ENCODE data around the gene UTF1.

Gene UTF1

DNA sequence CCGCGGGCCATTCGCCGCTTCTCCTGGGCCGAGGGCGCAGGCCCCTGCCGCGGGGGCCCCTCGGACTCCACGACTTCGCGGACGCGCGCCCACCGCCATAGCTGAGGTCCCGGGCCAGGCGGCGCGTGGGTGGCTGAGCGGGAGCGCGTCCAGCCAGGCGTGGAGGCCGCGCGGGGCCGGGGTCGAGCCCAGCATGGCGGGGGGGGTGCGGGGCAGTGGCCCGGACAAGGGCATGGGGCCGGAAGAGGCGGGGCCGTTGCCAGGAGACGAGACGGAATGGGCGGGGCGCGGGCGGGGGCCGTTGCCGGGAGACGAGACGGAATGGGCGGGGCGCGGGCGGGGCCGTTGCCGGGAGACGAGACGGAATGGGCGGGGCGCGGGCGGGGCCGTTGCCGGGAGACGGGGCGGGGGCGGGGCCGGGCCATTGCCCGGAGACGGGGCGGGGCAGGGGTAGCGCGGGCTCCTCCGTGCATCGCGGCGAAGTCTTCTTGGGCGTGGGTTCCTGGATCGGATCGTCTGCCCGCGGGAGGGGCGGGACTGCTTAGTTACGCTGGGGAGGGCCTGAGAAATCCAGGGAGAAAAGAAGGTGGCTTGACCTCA is 31.8 kb downstream of the UTF1 start:
- Histone ChIP-seq H3K79me2 (ENCODE audit: control insufficient read depth, low read length) (no peaks in the 10 kb centered on the region), H3K27me3 (ENCODE audit: control insufficient read depth, low read length) (0 out of 2 replicates have a peak, but pooled peaks cover 6% of the 10 kb centered on the region), H3K27ac (ENCODE audit: low read depth, low read length) (no peak overlapping the region), H3K4me1 (ENCODE audit: control insufficient read depth, low read length) (peaks cover 38% of the 10 kb centered on the region), H3K9me2 (replicated peaks; ENCODE audit: control insufficient read depth, low read length) (no peaks in the 10 kb centered on the region), H3F3A (ENCODE audit: control insufficient read depth, insufficient read depth) (no peaks in the 10 kb centered on the region), H3K4me2 (ENCODE audit: low read length) (peak overlapping the region; percentile 97), H3K9me3 (ENCODE audit: control insufficient read depth, insufficient read depth, low read length) (peaks cover 10% of the 10 kb centered on the region; the same call in 1 of the 2 replicates), H3K4me3 (ENCODE audit: low read length) (peak overlapping the region; percentile 82), H4K20me1 (ENCODE audit: control insufficient read depth, insufficient read depth, low read depth, low read length) (no peaks in the 10 kb centered on the region), H3K36me3 (ENCODE audit: control insufficient read depth, low read length) (no peaks in the 10 kb centered on the region)
- TF ChIP-seq, protein P1, sequence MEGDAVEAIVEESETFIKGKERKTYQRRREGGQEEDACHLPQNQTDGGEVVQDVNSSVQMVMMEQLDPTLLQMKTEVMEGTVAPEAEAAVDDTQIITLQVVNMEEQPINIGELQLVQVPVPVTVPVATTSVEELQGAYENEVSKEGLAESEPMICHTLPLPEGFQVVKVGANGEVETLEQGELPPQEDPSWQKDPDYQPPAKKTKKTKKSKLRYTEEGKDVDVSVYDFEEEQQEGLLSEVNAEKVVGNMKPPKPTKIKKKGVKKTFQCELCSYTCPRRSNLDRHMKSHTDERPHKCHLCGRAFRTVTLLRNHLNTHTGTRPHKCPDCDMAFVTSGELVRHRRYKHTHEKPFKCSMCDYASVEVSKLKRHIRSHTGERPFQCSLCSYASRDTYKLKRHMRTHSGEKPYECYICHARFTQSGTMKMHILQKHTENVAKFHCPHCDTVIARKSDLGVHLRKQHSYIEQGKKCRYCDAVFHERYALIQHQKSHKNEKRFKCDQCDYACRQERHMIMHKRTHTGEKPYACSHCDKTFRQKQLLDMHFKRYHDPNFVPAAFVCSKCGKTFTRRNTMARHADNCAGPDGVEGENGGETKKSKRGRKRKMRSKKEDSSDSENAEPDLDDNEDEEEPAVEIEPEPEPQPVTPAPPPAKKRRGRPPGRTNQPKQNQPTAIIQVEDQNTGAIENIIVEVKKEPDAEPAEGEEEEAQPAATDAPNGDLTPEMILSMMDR (IDR thresholded peaks at IDR 0.05; ENCODE audit: low read depth, low read length, poor library complexity, severe bottlenecking) = no peak
- no peak for TF ChIP-seq EZH2phosphoT487 (IDR thresholded peaks at IDR 0.05; ENCODE audit: borderline replicate concordance, low read length)

DNA sequence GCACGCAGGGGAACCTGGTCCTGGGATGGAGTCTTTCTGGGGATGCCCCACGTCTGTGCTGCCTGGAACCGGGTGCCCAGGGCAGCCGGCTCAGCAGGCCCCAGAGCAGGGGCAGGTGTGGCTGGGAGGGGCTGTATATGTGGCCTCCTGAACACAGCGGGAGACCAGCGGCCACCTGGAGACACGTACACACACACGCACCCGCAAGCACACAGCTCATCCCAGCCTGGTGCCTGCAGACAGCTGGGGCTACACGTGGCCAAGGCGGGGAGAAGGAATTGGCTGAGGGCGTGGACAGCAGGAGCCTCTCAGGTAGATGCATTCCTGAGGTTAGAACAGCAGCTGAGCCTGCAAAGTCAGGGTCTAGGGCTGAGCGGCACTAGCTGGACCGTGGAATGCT is 32.7 kb downstream of the UTF1 start:
- H3K9me3 ChIP-seq (ENCODE audit: control insufficient read depth, insufficient read depth, low read length) = peaks cover 10% of the 10 kb centered on the region; the same call in 1 of the 2 replicates
- H4K20me1 ChIP-seq (ENCODE audit: control insufficient read depth, insufficient read depth, low read depth, low read length) = no peaks in the 10 kb centered on the region
- no peaks in the 10 kb centered on the region for H3K36me3 ChIP-seq (ENCODE audit: control insufficient read depth, low read length)
- no peak overlapping the region for H3K4me2 ChIP-seq (ENCODE audit: low read length)
- 0 out of 2 replicates have a peak, but pooled peaks cover 6% of the 10 kb centered on the region for H3K27me3 ChIP-seq (ENCODE audit: control insufficient read depth, low read length)
- TF ChIP-seq, protein P1 (IDR thresholded peaks at IDR 0.05; ENCODE audit: low read depth, low read length, poor library complexity, severe bottlenecking) = no peak
- TF ChIP-seq EZH2phosphoT487 (IDR thresholded peaks at IDR 0.05; ENCODE audit: borderline replicate concordance, low read length) = no peak
- peaks cover 30% of the 10 kb centered on the region for H3K4me1 ChIP-seq (ENCODE audit: control insufficient read depth, low read length)
- no peaks in the 10 kb centered on the region for H3F3A ChIP-seq (ENCODE audit: control insufficient read depth, insufficient read depth)
- no peaks in the 10 kb centered on the region for H3K9me2 ChIP-seq (replicated peaks; ENCODE audit: control insufficient read depth, low read length)
- no peak overlapping the region for H3K27ac ChIP-seq (ENCODE audit: low read depth, low read length)
- H3K4me3 ChIP-seq (ENCODE audit: low read length) = no peak overlapping the region
- no peaks in the 10 kb centered on the region for H3K79me2 ChIP-seq (ENCODE audit: control insufficient read depth, low read length)

DNA sequence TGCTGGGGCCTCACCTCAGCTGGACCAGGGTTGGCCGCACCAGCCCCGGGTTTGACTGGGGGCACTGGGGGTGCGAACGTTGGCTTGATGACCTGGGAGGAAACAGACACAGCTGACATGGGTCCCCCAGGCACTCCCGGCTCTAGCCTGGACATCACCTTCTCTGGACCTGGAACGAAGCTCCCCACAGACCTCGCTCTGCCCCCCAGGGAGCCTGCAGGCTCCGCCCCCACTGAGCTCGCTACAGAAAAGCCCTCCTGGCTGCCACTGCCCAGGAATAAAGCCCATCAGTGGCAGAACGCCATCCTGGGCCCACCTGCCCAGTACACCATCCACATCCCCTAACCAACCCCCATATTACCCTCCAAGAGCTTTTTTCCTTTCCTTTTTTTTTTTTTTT is 33.7 kb downstream of the UTF1 start:
- no peak overlapping the region for H3K4me2 ChIP-seq (ENCODE audit: low read length)
- H3K9me3 ChIP-seq (ENCODE audit: control insufficient read depth, insufficient read depth, low read length) = peaks cover 10% of the 10 kb centered on the region; the same call in 1 of the 2 replicates
- peaks cover 20% of the 10 kb centered on the region for H3K4me1 ChIP-seq (ENCODE audit: control insufficient read depth, low read length)
- H4K20me1 ChIP-seq (ENCODE audit: control insufficient read depth, insufficient read depth, low read depth, low read length) = no peaks in the 10 kb centered on the region
- H3K36me3 ChIP-seq (ENCODE audit: control insufficient read depth, low read length) = no peaks in the 10 kb centered on the region
- no peak overlapping the region for H3K4me3 ChIP-seq (ENCODE audit: low read length)
- no peaks in the 10 kb centered on the region for H3F3A ChIP-seq (ENCODE audit: control insufficient read depth, insufficient read depth)
- H3K79me2 ChIP-seq (ENCODE audit: control insufficient read depth, low read length) = no peaks in the 10 kb centered on the region
- no peak overlapping the region for H3K27ac ChIP-seq (ENCODE audit: low read depth, low read length)
- H3K27me3 ChIP-seq (ENCODE audit: control insufficient read depth, low read length) = 0 out of 2 replicates have a peak, but pooled peaks cover 6% of the 10 kb centered on the region
- H3K9me2 ChIP-seq (replicated peaks; ENCODE audit: control insufficient read depth, low read length) = no peaks in the 10 kb centered on the region
- TF ChIP-seq, protein P1 (IDR thresholded peaks at IDR 0.05; ENCODE audit: low read depth, low read length, poor library complexity, severe bottlenecking) = no peak
- no peak for TF ChIP-seq EZH2phosphoT487 (IDR thresholded peaks at IDR 0.05; ENCODE audit: borderline replicate concordance, low read length)

All from DOHH2 (cell line).